ENCODE measurements around the gene BRF1. TPM values are rescaled to one million over a fixed set of nuclear protein-coding genes. Genes with fewer than 3 reads are reported as not detected.

The BRF1 gene
- total and polyA plus RNA-seq, 2 donors (not counting 1 experiment from before 2014, with no cell fraction given) = 7.4 to 33.4 TPM

DNA sequence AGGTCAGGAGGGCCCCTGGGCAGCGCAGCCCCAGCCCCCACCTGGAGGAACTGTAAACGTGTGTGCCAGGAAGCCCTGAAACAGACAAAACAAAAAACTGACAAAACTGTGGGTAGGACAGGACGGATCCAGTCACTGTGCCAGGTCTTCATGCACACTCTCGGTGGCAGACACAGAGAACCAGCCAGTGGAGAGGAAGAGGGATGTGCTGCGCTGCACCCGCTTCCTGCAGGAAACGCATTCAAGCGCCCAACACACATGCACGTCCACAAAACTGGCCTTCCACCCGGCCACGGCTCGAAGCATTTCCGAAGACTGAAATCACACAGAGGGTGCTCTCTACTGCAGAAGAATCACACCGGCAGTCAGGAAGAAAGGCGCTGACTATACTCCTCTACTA lies 16.9 kb downstream of the BRF1 start:
- no peak overlapping the region for H3K27ac ChIP-seq (ENCODE audit: insufficient read depth, low read length)
- H3K36me3 ChIP-seq (ENCODE audit: control insufficient read depth, insufficient read depth, low read length) = no peaks in the 10 kb centered on the region
- H2AFZ ChIP-seq (ENCODE audit: low read length) = no peak overlapping the region
- no peaks in the 10 kb centered on the region for H4K20me1 ChIP-seq (ENCODE audit: control insufficient read depth, extremely low read depth, insufficient read depth, low read length)
- H3K4me3 ChIP-seq (replicated peaks in 1 of 4; ENCODE audit: control extremely low read depth in 1 of 4, insufficient read depth in 1 of 4, low read depth in 3 of 4, low read length in 4 of 4) = no peak overlapping the region
- peaks cover 8% of the 10 kb centered on the region for H3K79me2 ChIP-seq (ENCODE audit: control insufficient read depth, insufficient read depth, low read length)
- no peak for DNase-seq (ENCODE audit: low read depth in 2 of 2)
- no peak overlapping the region for H3K9ac ChIP-seq (ENCODE audit: insufficient read depth, low read length)
- H3K4me1 ChIP-seq (ENCODE audit: control insufficient read depth, extremely low read depth, insufficient read depth, low read length) = no peaks in the 10 kb centered on the region
- TF ChIP-seq, protein P1, sequence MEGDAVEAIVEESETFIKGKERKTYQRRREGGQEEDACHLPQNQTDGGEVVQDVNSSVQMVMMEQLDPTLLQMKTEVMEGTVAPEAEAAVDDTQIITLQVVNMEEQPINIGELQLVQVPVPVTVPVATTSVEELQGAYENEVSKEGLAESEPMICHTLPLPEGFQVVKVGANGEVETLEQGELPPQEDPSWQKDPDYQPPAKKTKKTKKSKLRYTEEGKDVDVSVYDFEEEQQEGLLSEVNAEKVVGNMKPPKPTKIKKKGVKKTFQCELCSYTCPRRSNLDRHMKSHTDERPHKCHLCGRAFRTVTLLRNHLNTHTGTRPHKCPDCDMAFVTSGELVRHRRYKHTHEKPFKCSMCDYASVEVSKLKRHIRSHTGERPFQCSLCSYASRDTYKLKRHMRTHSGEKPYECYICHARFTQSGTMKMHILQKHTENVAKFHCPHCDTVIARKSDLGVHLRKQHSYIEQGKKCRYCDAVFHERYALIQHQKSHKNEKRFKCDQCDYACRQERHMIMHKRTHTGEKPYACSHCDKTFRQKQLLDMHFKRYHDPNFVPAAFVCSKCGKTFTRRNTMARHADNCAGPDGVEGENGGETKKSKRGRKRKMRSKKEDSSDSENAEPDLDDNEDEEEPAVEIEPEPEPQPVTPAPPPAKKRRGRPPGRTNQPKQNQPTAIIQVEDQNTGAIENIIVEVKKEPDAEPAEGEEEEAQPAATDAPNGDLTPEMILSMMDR (conservative IDR thresholded peaks at IDR 0.05 in 1 of 2, IDR thresholded peaks at IDR 0.05 in 1 of 2; ENCODE audit: low read depth in 1 of 2, low read length in 2 of 2) = no peak
- no peak for TF ChIP-seq EZH2 (IDR thresholded peaks at IDR 0.05; ENCODE audit: low read length, missing control alignments)
- H3K4me2 ChIP-seq (ENCODE audit: extremely low read depth, insufficient read depth, low read length) = no peak overlapping the region
- H3K27me3 ChIP-seq (ENCODE audit: control insufficient read depth, insufficient read depth, low read length) = no peaks in the 10 kb centered on the region
- H3K9me3 ChIP-seq (ENCODE audit: control insufficient read depth, insufficient read depth, low read depth, low read length) = no peaks in the 10 kb centered on the region

GRCh38 chr14:105283028-105283427 lies 17.8 kb downstream of the BRF1 start:
- Histone ChIP-seq H3K4me1 (ENCODE audit: control insufficient read depth, extremely low read depth, insufficient read depth, low read length) (no peaks in the 10 kb centered on the region), H3K27ac (ENCODE audit: insufficient read depth, low read length) (no peak overlapping the region), H3K27me3 (ENCODE audit: control insufficient read depth, insufficient read depth, low read length) (no peaks in the 10 kb centered on the region), H2AFZ (ENCODE audit: low read length) (no peak overlapping the region), H3K36me3 (ENCODE audit: control insufficient read depth, insufficient read depth, low read length) (no peaks in the 10 kb centered on the region), H3K4me2 (ENCODE audit: extremely low read depth, insufficient read depth, low read length) (no peak overlapping the region), H3K9ac (ENCODE audit: insufficient read depth, low read length) (no peak overlapping the region), H4K20me1 (ENCODE audit: control insufficient read depth, extremely low read depth, insufficient read depth, low read length) (no peaks in the 10 kb centered on the region), H3K9me3 (ENCODE audit: control insufficient read depth, insufficient read depth, low read depth, low read length) (no peaks in the 10 kb centered on the region), H3K4me3 (replicated peaks in 1 of 4; ENCODE audit: control extremely low read depth in 1 of 4, insufficient read depth in 1 of 4, low read depth in 3 of 4, low read length in 4 of 4) (no peak overlapping the region), H3K79me2 (ENCODE audit: control insufficient read depth, insufficient read depth, low read length) (peaks cover 8% of the 10 kb centered on the region)
- no peak for DNase-seq (ENCODE audit: low read depth in 2 of 2)
- TF ChIP-seq, protein P1 (conservative IDR thresholded peaks at IDR 0.05 in 1 of 2, IDR thresholded peaks at IDR 0.05 in 1 of 2; ENCODE audit: low read depth in 1 of 2, low read length in 2 of 2) = no peak
- no peak for TF ChIP-seq EZH2 (IDR thresholded peaks at IDR 0.05; ENCODE audit: low read length, missing control alignments)

- no peak overlapping the region for H3K9ac ChIP-seq (ENCODE audit: insufficient read depth, low read length)
- no peak overlapping the region for H2AFZ ChIP-seq (ENCODE audit: low read length)
- H3K4me1 ChIP-seq (ENCODE audit: control insufficient read depth, extremely low read depth, insufficient read depth, low read length) = no peaks in the 10 kb centered on the region
- no peak overlapping the region for H3K27ac ChIP-seq (ENCODE audit: insufficient read depth, low read length)
- H4K20me1 ChIP-seq (ENCODE audit: control insufficient read depth, extremely low read depth, insufficient read depth, low read length) = no peaks in the 10 kb centered on the region
- no peak overlapping the region for H3K4me2 ChIP-seq (ENCODE audit: extremely low read depth, insufficient read depth, low read length)
- TF ChIP-seq, protein P1 (conservative IDR thresholded peaks at IDR 0.05 in 1 of 2, IDR thresholded peaks at IDR 0.05 in 1 of 2; ENCODE audit: low read depth in 1 of 2, low read length in 2 of 2) = no peak
- TF ChIP-seq EZH2 (IDR thresholded peaks at IDR 0.05; ENCODE audit: low read length, missing control alignments) = no peak
- no peak overlapping the region for H3K4me3 ChIP-seq (replicated peaks in 1 of 4; ENCODE audit: control extremely low read depth in 1 of 4, insufficient read depth in 1 of 4, low read depth in 3 of 4, low read length in 4 of 4)
- peaks cover 8% of the 10 kb centered on the region for H3K79me2 ChIP-seq (ENCODE audit: control insufficient read depth, insufficient read depth, low read length)
- H3K9me3 ChIP-seq (ENCODE audit: control insufficient read depth, insufficient read depth, low read depth, low read length) = no peaks in the 10 kb centered on the region
- H3K36me3 ChIP-seq (ENCODE audit: control insufficient read depth, insufficient read depth, low read length) = no peaks in the 10 kb centered on the region
- H3K27me3 ChIP-seq (ENCODE audit: control insufficient read depth, insufficient read depth, low read length) = no peaks in the 10 kb centered on the region
- DNase-seq (ENCODE audit: low read depth in 2 of 2) = no peak
Observed at GRCh38 chr14:105282098-105282725, 18.6 kb downstream of the BRF1 start.

Data from fibroblast of lung (primary cell).